HG02759 (cell line): ENCODE data around the gene CCNL2.
"Not testable (repeated sequence)": the region's sequence is repeated elsewhere in the genome, so short reads cannot be mapped to it uniquely, and the experiment has no call there.

Experiments
- ATAC-seq: cut with Tn5 transposase; IDR thresholded peaks from one replicate; pipeline ENCODE4 v1.9.1; 2021; ENCODE audit warnings: mild to moderate bottlenecking, moderate library complexity; ENCODE audit not compliant: unreplicated experiment

CCNL2 gene

DNA sequence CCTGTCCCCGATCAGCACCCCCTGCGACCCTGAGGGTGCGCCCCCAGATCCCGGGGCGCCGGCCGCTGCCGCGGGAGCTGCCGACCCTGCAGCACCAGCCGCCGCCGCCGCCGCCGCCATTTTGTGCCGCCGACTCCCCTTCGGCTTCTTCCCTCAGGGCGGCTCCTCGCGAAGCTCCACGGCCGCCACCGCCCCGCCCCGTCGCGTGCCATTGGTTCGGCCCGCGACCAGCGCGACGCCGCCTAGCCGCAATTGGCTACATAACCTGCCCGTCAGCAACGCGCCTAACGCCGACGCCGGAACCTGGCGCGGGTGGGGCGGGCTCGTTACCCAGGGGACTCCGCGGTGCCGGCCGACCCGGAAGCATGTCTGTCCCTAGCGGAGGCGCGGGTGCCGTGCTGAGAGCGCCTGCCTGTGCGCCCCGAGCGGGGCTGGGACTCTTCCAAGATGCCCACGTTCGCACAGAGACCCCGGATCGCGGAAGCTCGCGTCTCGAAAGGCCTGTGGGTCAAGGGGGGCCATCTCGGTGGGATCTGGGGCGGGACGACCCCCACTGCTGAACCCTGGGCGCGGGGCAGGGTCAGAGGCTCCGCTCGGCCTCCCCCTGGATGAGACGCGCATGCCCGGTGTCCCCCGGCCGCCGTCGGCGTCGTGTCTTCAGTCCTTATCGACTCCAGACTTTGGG, at the start of gene CCNL2:
Gene CCNL2, minus strand, starts transcription at position 149 of the 685 bp plus-strand sequence. Its CDS starts 29 bp downstream, at position 120.
- peak; percentile 93 for ATAC-seq

DNA sequence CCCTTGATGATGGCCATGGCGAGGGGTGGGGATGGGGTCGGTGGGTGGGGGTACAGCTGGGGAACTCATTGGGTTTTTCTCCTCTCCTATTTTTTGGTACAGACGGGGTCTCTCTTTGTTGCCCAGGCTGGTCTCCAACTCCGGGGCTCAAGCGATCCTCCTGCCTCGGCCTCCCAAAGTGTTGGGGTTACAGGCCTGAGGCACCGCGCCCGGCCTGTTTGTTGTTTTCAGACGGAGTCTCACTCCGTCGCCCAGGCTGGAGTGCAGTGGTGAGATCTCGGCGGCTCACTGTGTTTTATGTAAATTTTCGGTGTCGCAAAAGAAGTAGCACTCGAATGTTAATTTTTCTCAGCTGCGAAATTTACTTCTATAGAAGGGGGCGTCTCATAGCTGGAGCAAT, 47.5 kb upstream of the CCNL2 start:
- ATAC-seq: not testable (repeated sequence)

- ATAC-seq: no peak
Observed at GRCh38 chr1:1442069-1442770, 43.1 kb upstream of the CCNL2 start.

- ATAC-seq: no peak
Observed at GRCh38 chr1:1441002-1441888, 42.1 kb upstream of the CCNL2 start.

- no peak for ATAC-seq
Observed at GRCh38 chr1:1440262-1441001, 41.3 kb upstream of the CCNL2 start.

DNA sequence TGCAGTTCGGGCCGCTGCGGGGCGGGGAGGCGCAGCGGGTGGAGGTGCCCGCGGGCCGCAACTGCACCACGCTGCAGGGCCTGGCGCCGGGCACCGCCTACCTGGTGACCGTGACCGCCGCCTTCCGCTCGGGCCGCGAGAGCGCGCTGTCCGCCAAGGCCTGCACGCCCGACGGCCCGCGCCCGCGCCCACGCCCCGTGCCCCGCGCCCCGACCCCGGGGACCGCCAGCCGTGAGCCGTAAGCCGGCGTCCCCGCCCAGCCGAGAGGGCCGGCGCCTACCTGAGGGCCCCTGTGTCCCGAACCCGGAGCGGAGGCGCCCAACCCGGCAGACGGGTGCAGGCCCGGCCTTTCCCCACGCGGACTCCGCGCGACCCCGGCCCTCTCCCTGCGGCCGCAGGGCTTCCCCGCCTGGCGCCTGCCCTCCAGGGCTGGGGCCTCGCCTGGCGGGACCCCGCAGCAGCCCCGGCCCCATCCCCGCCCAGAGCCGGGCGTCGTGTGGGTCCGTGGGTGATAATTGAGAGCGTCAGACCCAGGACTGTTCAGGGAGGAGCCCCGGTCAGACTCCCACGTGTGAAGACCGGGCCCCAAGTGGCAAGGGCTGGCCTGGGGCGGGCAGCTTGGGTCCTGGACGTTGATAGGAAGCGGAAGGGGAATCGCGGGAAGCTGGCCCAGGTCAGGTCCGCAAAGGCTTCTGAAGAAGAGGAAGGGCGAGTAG, 40.6 kb upstream of the CCNL2 start:
- no peak for ATAC-seq

DNA sequence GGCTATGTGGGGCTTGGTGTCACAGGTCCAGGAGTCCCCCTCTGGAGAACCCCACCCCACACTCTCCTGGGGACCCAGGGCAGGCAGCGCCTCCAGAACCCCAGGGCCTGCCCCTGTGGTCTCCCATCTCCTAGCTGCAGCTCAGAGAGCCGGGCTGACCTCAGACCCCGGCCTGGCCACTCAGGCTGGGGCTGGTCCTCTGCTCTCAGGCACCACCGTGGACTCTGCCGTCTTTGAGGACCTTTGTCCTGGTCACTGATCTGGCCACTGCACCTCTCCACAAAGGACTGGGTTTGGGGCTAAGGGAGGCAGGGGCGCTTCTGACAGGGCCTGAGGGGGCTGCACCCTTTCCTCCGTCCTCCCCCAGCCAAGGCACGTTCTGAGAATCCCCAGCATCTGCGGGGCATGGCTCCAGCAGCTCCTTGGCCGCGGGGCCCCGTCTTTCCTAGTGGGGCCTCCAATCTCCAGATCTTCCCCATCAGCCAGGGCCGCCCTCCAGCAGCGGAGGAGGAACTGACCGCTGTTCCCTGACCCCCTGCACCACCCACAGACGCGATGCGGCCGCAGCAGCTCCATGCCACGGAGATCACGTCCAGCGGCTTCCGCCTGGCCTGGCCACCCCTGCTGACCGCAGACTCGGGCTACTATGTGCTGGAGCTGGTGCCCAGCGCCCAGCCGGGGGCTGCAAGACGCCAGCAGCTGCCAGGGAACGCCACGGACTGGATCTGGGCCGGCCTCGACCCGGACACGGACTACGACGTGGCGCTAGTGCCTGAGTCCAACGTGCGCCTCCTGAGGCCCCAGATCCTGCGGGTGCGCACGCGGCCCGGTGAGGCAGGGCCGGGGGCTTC, 39.6 kb upstream of the CCNL2 start:
- ATAC-seq: no peak

- ATAC-seq: no peak
Observed at GRCh38 chr1:1437904-1438376, 38.8 kb upstream of the CCNL2 start.

DNA sequence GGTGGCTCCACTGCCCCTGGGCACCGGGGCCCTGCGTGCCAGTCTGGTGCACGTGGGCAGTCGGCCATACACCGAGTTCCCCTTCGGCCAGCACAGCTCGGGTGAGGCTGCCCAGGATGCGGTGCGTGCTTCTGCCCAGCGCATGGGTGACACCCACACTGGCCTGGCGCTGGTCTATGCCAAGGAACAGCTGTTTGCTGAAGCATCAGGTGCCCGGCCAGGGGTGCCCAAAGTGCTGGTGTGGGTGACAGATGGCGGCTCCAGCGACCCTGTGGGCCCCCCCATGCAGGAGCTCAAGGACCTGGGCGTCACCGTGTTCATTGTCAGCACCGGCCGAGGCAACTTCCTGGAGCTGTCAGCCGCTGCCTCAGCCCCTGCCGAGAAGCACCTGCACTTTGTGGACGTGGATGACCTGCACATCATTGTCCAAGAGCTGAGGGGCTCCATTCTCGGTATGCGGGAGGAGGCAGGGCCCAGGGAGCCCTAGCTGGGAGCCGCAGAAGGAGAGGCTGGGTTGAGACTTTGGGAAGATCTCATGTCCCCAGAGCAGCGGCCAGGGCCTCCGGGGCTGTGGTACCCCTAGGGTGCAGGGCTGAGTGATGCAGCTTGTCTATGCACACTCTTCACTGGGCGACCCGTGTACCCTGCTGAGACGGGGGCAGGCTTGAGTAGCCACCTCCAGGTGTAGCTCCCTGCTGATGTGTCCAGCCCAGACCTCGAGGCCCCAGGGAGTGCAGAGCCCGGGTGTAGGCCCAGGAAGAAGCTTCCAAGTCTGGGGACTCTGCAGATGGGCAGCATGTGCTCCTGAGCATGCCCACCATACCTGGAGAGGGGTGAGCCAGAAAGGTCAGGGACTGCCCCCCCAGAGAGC, 38.1 kb upstream of the CCNL2 start:
- ATAC-seq: no peak

- ATAC-seq: no peak
Observed at GRCh38 chr1:1436630-1437032, 37.5 kb upstream of the CCNL2 start.

- ATAC-seq: no peak
Observed at GRCh38 chr1:1435911-1436629, 36.9 kb upstream of the CCNL2 start.

DNA sequence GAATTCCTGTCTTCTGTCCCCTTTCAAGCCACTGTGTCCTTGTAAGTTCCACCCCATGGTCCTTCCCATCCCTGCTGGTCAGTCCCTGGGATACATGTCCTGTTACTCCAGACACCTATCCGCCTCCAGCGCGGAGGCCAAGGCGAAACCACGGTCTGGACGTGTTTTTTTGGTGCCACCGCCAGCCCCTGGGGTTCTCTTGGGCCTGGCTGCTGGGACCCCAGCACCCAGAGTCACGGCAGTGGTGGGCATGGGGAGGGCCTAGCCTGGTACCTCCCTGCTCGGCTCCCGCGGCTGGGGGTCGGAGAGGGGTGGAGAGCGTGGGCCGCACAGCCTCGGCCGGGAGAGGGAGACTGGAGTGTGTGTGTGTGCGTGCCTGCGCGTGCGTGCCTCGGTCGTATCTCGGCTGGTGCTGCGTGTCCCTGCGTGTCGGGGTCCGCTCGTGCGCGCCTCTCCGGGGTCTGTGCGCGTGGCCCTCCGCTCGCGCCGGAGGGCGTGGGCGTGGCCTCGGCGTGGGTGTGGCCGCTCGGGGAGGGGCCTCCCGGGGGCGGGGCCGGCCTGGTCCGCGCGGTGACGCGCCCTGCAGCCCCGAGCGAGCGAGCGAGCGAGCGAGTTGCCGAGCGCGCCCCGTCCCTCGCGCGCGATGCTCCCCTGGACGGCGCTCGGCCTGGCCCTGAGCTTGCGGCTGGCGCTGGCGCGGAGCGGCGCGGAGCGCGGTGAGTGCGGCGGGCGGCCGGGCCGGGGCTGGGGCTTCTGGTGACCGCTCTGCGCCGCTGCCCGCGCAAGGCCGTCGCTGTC, 36.2 kb upstream of the CCNL2 start, which contains the start of gene VWA1:
Gene VWA1, plus strand, starts transcription at position 585 of the 798 bp plus-strand sequence. Its CDS starts 59 bp downstream, at position 644.
- ATAC-seq: peak; percentile 55

- ATAC-seq: no peak
Observed at GRCh38 chr1:1434824-1435105, 35.6 kb upstream of the CCNL2 start.

- ATAC-seq: no peak
Observed at GRCh38 chr1:1434131-1434823, 35.1 kb upstream of the CCNL2 start.

DNA sequence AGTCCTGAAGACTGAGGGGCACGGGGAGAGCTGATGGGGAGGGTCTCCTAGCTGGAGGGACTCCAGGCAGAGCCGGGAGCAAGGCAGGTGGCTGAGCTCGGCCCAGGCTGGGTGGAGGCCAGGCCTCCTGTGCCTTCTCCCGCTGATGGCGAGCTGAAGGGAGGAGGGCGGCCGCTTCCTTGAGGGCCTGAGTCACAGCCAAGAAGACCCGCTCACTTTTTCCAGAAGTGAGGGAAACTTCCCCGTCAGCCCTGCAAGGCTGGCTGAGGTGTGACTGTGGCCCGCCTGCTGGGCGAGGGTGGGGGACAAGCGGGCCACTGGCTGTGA, 34.6 kb upstream of the CCNL2 start:
- ATAC-seq: no peak
